Measurements from ENCODE around the gene ROR2.
"Not testable (repeated sequence)": the region's sequence is repeated elsewhere in the genome, so short reads cannot be mapped to it uniquely, and the experiment has no call there.

ROR2 gene

DNA sequence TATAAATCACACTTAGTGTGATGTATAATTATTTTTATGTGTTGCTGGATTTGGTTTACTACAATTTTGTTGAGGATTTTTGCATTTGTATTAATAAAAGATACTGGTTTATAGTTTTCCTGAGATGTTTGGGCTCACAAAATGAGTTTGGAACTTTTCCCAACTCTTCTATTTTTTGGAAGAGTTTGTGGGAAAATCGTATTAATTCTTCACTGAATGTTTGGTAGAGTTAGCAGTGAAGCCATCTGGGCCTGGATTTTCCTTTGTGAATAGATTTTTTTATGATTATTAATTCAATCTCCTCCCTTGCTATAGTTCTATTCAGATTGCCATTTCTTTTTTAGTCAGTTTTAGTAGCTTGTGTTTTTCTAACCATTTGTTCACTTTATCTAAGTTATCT lies 324.7 kb downstream of the ROR2 start:
- no peak for DNase-seq (ENCODE audit: low read depth)

DNA sequence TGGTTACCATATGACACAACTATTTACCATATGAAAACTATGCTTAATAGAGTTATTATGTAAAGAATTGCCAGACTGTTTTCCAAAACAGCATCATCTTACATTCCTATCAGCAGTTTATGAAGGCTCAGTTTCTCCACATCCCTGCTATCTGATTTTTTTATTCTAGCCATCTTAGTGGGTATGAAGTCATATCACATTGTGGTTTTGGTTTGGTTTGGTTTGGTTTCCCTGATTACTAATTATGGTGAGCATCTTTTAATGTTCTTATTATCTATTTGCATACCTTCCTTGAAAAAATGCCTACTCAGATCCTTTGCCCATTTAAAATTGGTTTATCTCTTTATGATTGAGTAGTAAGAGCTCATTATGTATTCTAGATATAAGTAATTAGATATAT lies 327.0 kb downstream of the ROR2 start:
- DNase-seq (ENCODE audit: low read depth), result no peak

- DNase-seq (ENCODE audit: low read depth), result not testable (repeated sequence)
Measured at GRCh38 chr9:91622121-91622520, 327.9 kb downstream of the ROR2 start.

DNA sequence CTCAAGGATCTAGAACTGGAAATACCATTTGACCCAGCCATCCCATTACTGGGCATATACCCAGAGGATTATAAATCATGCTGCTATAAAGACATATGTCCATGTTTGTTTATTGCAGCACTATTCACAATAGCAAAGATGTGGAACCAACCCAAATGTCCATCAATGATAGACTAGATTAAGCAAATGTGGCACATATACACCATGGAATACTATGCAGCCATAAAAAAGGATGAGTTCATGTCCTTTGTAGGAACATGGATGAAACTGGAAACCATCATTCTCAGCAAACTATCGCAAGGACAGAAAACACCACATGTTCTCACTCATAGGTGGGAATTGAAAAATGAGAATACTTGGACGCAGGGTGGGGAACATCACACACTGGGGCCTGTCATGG lies 336.0 kb downstream of the ROR2 start:
- DNase-seq (ENCODE audit: low read depth), result not testable (repeated sequence)

DNA sequence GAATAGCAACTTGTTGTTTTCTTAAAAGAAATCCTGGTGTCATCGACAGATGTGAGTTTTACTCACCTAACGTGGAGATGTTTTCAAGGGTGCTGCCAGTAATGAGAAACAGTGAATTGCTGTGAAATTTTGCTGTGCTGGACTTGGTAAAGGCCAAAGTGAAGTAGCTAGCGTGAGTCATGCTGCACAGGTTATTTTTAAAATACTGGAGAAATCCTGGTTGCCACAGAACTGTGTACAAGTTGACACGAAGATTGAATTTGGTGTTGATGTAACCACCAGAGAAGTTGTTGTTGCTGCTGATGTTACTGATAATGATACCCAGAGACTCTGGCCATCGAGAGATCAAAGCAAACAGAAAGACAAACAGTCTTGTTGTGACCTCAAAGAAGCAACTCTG lies 338.4 kb downstream of the ROR2 start:
- DNase-seq (ENCODE audit: low read depth), result no peak

GRCh38 chr9:91606255-91606995 lies 343.6 kb downstream of the ROR2 start:
- no peak for DNase-seq (ENCODE audit: low read depth)

DNA sequence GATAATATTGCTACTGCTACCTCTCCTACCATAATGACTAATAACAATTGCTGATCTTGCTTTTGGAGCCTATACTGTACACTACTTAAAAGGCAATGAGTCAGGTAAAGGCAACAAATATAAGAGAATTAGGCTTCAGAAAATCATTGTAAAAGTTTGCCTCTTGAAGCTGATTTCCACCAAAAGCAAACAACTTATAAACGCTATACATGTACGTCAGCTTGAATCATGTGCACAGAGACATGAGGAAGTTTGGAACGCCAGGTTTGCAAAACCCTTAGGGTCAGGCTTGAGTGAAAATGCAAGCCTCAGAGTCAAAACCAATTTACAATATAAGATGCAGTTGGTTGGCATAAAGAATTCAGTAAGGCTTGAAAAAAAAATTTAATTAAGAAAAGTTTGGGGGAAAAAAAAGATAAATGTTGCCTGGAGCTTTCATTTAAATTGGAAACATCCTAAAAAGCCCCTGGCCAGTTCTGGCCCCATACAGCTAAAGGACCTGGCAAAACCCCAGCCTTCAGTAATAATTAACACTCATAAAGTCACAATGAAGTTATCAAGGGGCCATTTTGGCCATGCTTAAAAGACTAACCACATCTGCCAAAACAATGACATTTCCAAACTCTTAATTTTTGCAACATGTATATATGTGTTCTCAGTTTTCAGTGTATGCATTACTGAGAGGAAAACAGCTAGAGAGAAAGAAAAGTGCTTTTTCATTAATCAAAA lies 345.4 kb downstream of the ROR2 start:
- DNase-seq (ENCODE audit: low read depth), result no peak

DNA sequence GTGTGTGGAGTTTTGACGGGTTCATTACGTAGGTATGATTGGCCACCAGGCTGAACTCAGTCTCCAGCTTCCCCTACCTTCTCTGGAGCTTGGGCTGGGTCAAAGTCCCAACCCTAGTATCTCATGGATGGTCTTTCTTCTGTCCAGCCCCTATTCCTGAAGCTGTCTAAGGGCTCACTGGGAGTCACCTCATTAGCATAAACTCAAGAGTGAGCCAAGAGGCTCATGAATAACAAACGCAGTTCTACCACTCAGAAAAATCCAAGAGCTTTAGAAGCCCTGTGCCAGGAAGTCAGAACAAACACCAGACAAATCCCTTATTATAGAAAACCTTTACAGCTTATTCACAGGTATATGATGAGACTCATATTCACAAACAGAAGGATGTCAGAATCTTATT lies 346.1 kb downstream of the ROR2 start:
- DNase-seq (ENCODE audit: low read depth), result no peak

DNA sequence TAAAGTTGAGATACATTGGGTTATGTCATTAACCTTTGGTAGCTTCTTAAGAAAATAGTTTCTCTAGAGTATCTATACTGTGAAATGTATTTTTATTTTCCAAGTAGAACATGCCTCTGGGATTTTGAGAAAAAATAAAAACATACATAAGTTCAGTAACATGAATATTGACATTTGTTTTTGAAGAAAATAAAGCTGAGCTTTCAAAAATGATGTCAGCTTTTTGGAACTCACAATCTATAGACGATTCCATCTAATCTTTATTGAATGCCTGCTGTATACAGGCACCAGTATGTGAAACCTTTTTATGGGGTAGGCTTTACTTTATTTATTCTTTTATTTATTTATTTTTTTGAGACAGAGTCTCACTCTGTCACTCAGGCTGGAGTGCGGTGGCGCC lies 350.5 kb downstream of the ROR2 start:
- DNase-seq (ENCODE audit: low read depth), result no peak

GRCh38 chr9:91591627-91592026 lies 358.4 kb downstream of the ROR2 start:
- no peak for DNase-seq (ENCODE audit: low read depth)

- no peak for DNase-seq (ENCODE audit: low read depth)
Measured at GRCh38 chr9:91589101-91589553, 360.9 kb downstream of the ROR2 start.

DNA sequence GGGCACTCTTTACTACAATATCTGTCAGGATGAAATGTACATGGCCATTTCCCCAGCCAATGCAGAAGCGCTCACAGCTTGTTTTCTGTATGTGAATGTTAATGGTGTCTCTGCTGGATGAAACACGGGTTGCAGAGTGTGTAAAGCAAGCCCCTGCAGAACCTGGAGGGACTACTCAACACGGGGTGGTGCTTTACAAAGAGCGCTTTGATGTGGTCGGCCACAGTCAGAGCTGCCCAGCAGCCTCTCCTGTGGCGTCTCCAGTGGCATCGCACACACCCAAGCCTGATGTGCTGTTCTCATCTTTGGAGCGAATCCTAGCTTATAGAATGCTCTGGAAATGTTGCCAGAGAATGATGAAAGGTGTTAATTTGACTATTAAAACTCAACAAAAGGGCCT lies 363.7 kb downstream of the ROR2 start:
- DNase-seq (ENCODE audit: low read depth), result no peak

GRCh38 chr9:91583966-91584365 lies 366.1 kb downstream of the ROR2 start:
- DNase-seq (ENCODE audit: low read depth), result no peak

DNA sequence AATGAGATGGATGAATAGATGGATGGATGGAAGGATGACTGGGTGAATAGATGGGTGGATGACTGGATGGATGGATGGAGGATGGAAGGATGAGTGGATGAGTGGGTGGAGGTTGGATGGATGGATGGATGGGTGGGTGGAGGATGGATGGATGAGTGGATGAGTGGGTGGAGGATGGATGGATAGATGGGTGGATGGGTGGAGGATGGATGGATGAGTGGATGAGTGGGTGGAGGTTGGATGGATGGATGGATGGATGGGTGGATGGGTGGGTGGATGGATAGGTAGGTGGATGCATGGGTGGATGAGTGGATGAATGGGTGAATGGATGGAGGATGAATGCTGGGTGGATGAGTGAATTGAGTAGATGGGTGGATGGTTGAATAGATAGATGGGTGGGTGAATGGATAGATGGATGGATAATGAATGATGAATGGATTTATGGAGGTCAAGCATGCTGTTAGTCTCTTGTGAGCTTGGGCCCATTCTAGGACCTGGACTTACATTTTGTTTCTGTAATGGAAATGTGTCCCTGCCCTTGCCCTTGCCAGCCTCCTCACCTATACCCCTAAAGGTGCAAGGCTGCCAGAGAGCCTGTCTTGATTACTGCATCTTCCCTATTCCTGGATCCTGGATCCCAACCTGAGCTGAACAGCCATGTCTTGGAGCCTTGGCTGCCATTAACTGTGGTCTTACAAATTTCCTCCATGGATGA lies 366.7 kb downstream of the ROR2 start:
- DNase-seq (ENCODE audit: low read depth), result no peak

DNA sequence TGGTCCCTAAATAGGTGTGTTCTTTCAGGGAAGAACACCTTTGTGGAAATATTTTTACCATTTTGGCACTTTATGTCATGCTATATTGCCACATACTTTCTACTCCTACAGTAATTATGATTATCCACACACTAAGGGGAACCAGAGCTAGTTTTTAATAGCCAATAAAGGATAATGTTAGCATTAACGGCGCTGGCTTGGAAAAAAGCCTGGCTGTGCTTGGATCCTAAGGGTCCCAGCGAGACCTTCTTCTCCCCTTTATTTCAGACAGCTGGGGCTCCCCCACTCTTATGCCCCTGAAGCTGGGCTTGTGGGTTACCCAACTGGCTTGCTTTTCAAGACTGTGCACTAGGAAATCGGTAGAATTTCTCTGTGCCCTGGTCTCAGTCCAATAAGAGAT lies 367.8 kb downstream of the ROR2 start:
- DNase-seq (ENCODE audit: low read depth), result no peak

- no peak for DNase-seq (ENCODE audit: low read depth)
Measured at GRCh38 chr9:91580136-91580535, 369.9 kb downstream of the ROR2 start.

GRCh38 chr9:91578911-91579310 lies 371.1 kb downstream of the ROR2 start:
- DNase-seq (ENCODE audit: low read depth), result no peak

DNA sequence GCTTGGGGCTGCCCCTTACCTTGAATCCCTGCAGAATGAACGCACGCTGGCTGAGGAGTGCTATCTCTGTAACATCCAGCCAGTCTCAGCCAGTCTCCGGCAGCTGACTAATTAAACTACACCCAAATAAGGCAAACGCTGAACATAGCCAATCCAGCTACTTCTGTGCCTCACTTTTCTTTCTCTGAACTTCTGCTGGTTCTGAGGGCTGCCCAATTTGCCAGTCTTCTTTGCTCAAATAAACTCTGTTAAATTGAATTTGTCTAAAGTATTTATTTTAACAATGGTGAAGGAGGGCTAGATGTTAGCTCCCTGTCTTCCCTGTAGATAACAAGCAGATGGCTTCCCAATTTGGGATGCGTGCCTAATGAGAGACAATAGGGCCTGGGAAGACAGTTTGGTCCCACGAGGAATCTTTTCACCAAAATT lies 372.4 kb downstream of the ROR2 start:
- no peak for DNase-seq (ENCODE audit: low read depth)

- DNase-seq (ENCODE audit: low read depth), result no peak
Measured at GRCh38 chr9:91572811-91573210, 377.2 kb downstream of the ROR2 start.

- no peak for DNase-seq (ENCODE audit: low read depth)
Measured at GRCh38 chr9:91572044-91572443, 378.0 kb downstream of the ROR2 start.

- DNase-seq (ENCODE audit: low read depth), result no peak
Measured at GRCh38 chr9:91571036-91571435, 379.0 kb downstream of the ROR2 start.

DNA sequence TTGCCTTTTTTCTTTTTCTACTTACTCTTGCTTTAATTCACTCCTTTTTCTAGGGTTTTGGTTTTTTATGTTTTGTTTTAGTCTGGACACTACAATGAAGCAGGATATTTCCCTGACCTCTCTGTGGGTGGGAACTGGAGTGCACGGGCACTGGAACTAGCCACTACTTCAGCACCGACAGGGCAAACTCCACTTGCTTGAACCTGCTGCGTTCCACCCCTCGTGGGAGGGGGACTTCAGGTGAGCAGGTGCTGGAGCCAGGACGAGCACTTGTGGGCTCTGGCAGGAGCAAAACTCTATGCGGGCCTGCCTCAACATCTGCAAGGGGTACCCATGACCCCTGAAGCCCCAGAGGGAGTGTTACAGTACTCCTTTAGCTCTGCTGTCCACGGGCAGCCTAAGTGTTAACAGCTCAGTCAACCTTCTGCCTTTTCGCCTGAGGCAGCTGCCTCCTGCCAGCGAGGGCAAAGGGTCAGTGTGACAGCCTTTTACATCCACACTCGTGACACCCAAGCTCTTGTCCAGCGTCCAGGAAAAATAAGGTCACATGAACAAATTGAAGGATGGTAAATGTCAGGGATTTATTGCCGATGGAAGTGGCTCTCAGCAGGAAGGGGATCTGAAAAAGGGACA lies 382.3 kb downstream of the ROR2 start:
- no peak for DNase-seq (ENCODE audit: low read depth)
